ENCODE results near the gene CASKIN2.

Gene CASKIN2

DNA sequence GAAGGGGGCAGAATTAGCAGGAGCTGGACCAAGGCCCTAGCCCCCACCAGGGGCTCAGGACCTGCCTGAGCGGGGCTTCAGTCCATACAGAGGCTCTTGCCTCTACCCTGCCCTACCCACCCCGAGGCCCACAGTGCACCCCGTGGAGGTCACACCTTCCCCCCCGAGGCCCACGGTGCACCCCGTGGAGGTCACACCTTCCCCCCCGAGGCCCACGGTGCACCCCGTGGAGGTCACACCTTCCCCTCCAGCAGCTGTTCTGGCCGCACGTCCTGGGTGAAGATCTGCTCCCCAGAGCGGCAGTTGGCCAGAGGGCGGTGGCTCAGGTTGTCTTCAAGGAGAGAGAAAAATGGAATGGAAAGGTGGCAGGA, 11.4 kb downstream of the CASKIN2 start:
- no peak for DNase-seq (ENCODE audit: low spot score)

DNA sequence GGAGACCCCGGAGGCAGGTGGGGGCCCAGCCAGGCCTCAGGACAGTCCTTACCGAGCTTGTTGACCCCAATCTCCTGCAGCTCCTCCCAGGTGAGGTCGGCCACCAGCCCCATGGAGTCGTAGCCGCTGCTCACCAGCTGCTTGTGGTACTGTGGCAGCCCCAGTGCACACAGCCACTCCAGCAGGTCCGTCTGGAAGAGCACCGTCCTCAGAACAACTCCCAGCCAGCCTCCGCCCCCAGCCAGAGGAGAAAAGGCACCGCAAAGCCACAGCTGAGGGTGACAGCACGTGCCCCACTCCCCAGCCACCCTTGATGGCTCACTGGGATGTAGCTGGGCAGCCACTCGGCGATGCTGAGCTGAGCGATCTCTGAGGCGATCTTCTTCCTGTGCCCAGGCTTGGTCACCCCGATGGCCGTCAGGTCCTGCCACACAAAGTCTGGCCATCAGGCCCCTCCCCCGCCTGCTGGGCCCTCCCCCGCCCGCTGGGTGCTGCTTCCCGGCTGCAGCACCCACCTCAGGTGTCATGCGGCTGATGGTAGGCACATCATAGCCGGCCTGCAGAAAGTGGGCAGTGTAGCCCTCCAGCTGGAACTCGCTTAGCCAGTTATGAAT, 11.9 kb downstream of the CASKIN2 start:
- DNase-seq (ENCODE audit: low spot score), result no peak

DNA sequence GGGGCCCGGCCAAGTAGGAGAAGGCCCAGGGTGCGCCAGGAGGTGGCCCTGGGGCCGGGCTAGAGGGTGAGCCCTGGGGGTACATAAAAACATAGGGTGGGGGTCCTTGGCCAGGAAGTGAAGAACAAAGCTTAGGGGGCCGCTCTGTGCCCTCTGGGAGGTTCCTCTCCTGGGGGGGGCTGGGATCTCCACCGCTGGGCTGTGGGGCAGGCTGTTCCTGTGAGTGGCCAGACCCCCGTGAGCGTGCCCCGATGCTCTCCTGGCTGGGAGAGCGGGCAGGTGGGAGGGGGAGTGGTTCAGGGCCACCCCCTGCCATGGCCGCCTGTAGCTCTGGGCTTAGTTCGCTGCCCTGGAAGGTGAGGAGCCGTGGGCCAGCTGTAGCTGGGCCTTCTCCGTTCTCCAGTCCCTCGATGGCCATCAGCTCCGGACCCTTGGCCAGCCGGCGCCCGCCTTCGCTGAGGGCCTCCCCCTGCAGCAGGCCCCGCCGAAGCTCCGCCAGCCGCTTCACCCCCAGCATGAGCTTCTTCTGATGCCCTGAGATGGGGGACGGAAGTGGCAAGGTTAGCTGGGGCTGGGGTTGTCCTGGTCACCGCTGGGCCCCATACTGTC, 12.5 kb downstream of the CASKIN2 start:
- no peak for DNase-seq (ENCODE audit: low spot score)

DNA sequence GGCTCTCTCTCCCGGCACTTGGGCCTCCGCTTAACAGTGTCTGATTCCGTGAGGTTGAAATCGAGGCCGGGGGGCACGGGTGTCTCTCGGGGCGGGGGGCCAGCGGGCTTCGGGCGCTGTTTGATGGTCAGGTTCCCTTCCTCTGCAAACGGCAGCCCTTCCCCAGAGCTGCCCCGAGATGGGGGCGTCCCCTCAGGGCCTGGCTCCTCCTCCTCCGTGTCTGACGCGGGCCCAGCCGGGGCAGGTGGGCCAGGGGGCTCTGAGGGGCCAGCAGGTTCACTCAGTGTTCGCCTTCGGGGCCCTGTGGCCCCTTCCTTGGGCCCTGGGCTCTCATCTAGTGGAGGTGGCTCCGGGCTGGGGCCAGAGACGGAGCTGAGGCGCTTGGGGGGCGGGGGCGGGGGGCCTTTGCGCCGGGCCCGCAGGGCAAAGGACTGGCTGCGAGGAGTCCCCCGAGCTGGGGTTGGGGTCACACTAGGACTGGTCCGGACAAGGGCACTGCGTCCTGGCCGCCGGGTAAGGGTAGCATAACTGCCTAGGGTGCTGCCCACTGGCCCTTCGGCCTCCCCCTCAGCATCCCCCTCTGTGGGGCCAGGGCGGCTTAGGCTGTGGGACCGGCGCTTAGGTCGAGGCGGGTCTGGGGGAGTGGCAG, 13.1 kb downstream of the CASKIN2 start:
- DNase-seq (ENCODE audit: low spot score), result no peak

DNA sequence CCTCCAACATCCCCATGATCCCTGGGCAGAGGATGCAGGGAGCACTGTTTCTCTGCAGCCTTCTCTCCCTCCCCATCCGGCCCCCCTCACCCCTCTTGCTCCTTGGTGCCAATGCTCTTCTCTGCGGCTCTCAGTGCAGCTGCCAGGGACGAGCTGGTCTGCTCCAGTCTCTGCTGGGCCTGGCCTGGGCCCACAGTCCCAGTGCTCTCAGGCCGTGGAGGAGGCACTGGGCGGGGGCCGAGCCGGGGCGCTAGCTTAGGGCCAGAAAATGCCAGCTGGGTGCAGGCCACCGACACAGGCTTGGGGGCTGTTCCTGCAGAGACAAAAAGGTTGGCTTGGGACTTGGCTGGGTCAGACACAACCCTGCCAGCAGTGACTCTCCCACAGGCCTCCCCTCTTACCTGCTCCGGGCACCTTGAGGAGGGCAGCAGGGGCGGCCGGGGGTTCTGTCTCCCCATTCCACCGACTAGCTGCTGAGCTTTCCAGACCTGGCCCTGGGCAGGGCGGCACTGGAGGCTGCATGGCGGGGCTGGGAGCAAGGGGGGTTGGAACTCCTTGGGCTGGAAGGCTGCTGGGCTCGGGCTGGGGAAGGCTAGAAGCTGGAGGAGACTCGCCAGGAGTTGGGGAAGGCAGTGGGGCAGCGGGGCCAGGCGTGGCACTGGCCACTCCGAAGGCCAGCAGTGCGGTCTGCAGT, 13.8 kb downstream of the CASKIN2 start:
- no peak for DNase-seq (ENCODE audit: low spot score)

DNA sequence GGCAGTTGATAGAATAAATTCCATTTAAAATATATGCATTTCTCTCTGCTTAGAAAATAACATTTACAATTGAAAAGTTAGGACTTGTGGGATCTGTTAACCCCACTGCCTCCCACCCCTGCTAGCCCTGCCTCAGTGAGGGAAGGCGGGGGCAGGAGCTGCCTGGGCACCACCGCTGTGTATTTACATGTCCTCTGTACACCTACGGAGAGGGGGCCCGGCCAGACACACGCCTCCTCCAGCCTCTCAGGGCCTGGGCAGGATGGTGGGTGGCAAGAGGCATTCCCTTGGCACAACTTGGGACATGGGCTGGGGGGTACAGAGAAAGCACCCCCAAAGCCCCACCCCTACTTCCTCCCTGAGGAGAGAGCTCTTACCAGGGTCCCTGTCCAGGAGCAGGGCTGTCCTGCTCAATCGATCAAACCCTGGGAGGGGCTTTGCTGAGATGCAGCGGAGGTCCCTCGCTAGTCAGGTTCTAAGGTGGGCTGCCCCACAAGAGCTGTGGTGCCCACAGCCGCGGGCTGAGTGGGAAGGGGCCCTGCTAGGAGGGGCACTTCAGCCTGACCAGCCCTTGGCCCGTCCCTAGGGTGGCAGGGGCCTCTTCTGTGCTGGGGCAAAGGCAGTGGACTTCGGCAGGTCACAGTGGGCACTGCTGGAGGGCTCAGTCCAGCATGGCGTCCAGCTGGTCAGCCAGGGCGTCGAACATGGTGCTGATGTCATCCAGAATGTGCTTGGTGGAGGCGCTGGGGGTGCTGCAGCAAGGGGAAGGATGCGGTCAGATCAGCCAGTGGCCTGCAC, 14.7 kb downstream of the CASKIN2 start:
- DNase-seq (ENCODE audit: low spot score), result no peak

DNA sequence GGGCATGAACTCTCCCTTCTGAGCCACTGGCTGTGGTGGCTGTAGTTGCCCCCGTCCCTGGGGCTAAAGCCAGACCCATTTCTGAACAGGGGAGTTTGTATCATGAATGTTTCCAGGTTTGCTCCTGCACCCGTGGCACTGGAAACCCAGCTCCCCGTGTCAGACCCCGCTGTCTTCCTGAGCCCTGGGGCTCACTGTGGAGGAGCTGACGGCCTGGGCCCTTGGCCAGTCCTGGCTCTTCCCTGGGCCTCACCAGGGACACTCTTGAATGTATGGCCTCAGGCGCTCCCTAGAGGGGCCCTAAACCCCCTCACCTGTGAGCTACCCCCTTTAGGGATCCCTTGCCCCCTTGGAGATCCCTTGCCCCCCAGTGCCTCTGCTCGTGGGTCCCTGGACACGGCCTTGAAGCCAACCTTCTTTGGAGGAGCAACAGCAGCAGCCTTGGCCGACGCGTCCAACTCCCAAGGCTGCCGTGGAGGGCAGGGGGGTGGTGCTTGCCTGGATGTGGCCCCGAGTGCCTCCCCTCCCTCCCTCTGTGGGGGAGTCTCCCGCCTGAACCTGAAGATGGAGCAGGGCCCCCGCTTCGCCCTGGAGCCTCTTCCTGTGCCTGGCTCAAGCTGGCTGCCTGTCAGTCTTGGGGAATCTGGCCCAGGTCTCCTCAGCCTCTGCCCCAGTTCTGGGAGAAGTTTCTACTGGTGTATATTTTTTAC, 15.9 kb downstream of the CASKIN2 start:
- no peak for DNase-seq (ENCODE audit: low spot score)

DNA sequence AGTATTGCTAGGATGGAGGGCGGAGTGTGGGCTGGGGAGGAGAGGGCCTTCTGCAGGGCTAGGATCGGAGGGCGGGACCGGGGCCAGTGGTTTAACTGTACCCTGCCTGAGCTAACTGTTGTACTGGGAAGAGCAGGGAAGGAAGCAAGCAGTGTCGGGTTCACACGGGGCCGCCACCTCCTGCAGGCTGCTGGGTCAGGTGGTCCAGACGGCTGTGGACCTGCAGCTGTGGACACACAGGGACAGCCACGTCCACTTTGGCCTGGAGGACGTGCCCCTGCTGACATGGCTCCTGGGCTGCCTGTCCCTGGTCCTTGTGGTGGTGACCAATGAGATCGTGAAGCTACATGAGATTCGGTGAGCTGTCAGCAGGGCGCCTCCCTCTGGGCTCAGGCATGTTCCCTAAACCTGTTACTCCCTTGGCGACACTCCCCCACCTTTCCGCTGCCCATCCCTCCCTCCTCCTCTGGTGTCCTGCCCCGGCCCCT, 16.6 kb downstream of the CASKIN2 start:
- DNase-seq (ENCODE audit: low spot score), result no peak

DNA sequence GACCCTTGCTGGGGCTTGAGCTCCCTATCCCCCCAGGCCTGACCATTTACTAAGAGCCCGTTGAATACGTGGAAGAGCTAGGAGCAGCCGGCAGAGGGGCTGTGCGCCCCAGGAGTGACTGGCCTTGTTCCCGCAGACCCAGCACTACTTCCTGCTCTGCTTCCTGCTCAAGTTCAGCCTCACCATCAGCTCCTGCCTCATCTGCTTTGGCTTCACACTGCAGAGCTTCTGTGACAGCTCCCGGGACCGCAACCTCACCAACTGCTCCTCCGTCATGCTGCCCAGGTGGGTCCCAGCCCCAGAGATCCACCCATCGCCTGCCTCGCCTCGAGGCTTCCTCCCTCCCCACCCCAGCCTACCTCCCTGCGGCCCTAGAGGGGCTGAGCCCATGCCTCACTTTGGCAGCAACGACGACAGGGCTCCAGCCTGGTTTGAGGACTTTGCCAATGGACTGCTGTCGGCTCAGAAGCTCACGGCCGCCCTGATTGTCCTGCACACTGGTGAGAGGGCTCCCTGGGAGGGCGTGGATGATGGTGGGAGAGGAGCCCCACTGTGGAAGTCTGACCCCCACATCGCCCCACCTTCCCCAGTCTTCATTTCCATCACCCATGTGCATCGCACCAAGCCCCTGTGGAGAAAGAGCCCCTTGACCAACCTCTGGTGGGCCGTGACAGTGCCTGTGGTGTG, 17.2 kb downstream of the CASKIN2 start:
- DNase-seq (ENCODE audit: low spot score), result peak; percentile 75

DNA sequence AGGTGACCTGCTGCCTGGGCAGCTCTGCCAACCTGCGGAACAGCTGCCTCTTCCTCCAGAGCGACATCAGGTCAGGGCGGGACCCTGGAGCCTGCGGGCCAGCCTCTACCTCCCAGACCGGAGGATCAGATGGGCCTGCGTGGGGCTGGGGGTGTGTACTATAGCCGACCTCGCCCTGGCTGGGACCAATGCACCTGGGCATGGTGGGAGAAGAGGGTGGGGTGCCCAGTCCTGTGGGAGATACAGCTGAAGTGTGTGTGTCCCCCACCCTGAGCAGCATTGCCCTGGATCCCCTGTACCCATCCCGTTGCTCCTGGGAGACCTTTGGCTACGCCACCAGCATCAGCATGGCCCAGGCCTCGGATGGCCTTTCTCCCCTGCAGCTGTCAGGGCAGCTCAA, 19.3 kb downstream of the CASKIN2 start:
- DNase-seq (ENCODE audit: low spot score), result no peak

DNA sequence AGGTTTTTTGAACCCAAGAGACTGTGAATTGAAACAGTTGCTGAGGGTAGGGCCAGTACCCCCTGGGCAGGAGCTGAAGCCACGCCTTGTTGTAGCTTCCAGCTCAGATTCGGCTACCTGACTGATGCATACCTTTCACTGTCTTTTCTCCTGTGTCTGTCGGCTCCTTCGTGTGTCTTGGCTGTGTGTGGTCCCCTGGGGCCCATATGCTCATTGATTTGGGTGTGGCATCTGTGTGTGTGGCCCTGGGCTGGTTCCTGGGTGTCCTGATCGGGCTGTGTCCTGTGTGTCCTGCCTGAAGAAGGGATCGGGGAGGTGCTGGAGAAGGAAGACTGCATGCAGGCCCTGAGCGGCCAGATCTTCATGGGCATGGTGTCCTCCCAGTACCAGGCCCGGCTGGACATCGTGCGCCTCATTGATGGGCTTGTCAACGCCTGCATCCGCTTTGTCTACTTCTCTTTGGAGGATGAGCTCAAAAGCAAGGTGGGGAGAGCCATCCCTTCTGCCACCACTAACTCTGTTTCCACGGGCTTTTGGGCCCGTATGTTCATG, 20.9 kb downstream of the CASKIN2 start:
- no peak for DNase-seq (ENCODE audit: low spot score)

DNA sequence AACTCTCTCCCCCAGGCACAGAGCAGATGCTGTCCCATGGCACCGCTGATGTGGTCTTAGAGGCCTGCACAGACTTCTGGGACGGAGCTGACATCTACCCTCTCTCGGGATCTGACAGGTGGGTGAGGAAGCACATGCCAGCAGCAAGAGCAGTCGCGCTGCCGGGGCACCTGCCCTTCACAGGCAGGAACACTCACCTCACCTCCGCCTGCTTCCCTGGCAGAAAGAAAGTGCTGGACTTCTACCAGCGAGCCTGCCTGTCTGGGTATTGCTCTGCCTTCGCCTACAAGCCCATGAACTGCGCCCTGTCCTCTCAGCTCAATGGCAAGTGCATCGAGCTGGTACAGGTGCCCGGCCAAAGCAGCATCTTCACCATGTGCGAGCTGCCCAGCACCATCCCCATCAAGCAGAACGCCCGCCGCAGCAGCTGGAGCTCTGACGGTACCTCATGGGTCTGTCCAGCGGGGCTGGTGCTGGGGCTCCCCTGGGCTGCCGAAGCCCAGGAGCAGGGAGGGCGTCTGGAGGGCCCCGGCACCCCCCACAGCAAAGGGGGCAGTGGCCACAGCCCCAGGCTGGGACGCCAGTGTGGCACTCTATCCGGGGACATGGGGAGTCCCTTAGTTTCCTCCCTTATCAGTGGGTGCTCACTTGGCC, 21.7 kb downstream of the CASKIN2 start:
- DNase-seq (ENCODE audit: low spot score), result no peak

DNA sequence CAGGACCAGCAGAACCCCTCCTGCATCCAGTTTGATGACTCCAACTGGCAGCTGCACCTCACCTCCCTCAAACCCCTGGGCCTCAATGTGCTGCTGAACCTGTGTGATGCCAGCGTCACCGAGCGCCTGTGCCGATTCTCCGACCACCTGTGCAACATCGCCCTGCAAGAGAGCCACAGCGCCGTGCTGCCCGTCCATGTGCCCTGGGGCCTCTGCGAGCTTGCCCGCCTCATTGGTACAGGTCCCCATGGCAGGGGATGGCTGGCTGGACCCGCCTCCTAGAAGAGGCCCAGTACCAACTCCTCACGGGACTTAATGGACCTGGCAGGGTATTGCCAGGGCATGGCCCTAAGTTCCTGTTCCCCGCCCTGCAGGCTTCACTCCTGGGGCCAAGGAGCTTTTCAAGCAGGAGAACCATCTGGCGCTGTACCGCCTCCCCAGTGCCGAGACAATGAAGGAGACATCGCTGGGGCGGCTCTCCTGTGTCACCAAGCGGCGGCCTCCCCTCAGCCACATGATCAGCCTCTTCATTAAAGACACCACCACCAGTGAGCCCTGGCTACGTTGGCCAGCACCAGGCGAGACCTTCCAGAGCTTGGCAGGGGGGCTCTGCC, 22.7 kb downstream of the CASKIN2 start:
- DNase-seq (ENCODE audit: low spot score), result no peak

DNA sequence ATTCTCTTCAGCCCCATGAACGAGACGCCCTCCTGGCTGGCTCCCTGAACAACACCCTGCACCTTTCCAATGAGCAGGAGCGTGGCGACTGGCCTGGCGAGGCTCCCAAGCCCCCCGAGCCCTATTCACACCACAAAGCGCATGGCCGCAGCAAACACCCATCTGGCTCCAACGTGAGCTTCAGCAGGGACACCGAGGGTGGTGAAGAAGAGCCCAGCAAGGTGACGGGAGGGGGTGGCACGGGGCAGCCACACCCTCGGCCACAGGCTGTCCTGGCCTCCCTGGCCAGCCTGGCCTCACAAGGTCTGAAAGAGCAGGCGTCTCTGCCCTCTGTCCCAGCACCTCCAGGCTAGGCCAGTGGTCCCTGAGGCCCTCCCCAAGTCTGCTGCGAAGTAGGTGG, 23.7 kb downstream of the CASKIN2 start:
- DNase-seq (ENCODE audit: low spot score), result no peak

DNA sequence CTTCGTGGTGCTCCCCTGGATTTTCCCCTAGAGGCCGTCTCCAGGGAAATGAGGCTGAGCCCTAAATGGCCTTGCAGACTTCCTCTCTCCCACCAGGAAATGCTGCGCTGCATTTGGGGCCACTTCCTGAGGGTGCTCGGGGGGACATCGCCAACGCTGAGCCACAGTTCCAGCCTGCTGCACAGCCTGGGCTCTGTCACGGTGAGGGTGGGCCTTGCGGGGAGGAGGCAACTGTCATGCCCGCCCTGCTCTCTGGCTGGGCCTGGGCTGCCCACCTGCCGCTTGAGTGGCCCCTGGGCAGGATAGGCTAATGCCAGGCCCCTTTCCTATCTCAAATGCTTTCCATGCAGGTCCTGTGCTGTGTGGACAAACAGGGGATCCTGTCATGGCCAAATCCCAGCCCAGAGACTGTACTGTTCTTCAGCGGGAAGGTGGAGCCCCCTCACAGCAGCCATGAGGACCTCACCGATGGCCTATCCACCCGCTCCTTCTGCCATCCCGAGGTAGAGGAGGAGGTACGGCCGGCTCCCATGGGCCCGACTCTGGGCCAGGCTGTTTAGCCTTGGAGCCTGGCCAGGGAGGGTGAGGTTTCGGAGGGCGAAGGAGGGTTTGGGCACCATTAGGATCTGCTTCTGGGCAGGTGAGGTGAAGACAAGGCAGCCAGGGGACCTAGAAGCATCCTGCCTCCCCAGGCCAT, 24.2 kb downstream of the CASKIN2 start:
- DNase-seq (ENCODE audit: low spot score), result no peak

DNA sequence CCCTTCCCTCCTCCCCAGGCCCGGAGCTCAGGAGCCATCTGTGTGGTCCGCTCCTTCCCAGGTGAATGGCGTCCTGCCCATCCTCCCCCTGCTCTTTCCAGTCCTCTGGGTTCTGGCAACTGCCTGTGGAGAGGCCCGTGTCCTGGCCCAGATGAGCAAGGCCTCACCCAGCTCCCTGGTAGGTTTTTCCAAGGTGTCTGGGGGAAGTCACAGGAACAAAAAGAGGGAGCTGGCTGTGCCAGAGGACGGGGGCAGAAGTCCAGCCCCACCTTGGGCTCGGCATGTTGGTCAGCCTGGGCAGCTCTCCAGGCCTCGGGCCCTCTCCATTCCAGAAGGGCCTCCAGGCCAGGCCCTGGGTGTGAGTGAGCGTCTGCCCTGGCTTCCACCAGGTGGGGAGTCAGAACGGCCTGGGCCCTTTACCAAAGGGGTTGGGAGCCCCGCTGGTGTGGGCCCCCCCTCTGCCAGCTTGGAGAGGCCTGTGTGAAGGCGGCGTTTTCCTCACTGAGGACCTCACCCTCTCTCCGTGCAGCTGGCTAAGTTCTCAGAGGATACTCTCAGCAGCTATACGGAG, 25.1 kb downstream of the CASKIN2 start:
- no peak for DNase-seq (ENCODE audit: low spot score)

DNA sequence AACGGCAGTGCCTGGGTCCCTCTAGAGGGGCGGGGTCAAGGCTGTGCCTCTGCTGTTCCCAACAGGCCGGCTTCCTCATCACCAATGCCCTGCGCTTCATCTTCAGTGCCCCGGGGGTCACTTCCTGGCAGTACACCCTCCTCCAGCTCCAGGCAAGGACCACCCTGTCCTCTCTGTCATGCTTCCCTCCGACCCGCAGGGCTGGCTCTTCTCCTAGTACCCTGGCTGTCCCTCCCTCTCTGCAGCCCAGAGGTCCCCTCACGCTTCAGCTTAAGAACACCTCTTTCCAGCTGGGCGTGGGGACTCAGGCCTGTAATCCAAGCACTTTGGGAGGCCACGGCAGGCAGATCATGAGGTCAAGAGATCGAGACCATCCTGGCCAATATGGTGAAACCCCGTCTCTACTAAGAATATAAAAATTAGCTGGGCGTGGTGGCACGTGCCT, 25.8 kb downstream of the CASKIN2 start:
- DNase-seq (ENCODE audit: low spot score), result no peak

DNA sequence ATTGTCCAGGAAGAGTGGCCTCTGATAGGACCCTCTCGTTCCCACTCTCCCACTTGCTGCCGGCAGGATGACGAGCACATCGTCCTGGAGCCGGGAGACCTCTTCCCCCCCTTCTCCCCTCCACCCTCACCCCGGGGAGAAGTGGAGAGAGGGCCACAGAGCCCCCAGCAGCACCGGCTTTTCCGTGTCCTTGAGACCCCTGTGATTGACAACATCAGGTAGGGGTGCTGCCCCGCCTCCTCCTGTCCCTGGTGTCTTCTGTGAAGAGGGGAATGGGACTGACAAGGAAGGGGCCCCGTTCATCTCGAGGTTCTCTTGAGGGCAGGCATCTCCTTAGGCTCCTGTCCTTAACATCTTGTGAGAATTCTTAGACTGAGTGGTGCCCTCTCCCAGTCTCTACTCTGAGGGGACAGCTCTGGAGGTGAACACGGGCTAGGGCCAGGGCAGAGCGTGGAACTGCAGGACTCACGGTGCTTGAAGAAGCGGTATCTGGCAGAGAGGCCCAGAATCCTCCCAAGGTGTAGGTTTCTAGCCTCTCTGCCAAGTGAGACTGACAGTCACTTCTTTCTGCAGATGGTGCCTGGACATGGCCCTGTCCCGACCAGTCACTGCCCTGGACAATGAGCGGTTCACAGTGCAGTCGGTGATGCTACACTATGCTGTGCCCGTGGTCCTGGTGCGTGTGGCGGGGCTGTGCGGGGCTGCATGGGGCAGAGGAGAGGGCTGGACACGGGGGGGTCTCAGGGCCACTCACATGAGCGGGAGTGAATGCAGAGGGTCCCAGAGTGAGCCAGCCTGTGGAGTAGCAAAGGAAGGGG, 26.4 kb downstream of the CASKIN2 start:
- no peak for DNase-seq (ENCODE audit: low spot score)

All from kidney capillary endothelial cell (primary cell).